ENCODE data around the gene AFAP1.

- TF ChIP-seq CTCF (tag by site-specific recombination; IDR thresholded peaks at IDR 0.05): no peak
- no peak for TF ChIP-seq ZBTB21 (tag by site-specific recombination; IDR thresholded peaks at IDR 0.05)
- no peak for TF ChIP-seq PATZ1 (tag by site-specific recombination; IDR thresholded peaks at IDR 0.05)
- no peak for TF ChIP-seq ZSCAN30 (tag by site-specific recombination; IDR thresholded peaks at IDR 0.05)
- no peak for TF ChIP-seq ZNF777 (tag by site-specific recombination; IDR thresholded peaks at IDR 0.05; ENCODE audit: borderline replicate concordance)
- TF ChIP-seq ZNF670 (tag by site-specific recombination; IDR thresholded peaks at IDR 0.05; ENCODE audit: low read depth): no peak
- TF ChIP-seq MZF1 (tag by site-specific recombination; IDR thresholded peaks at IDR 0.05; ENCODE audit: borderline replicate concordance): no peak
- TF ChIP-seq ZNF660 (tag by site-specific recombination; IDR thresholded peaks at IDR 0.05): no peak
- no peak for TF ChIP-seq ZBTB8A (tag by site-specific recombination; IDR thresholded peaks at IDR 0.05)
- no peak for TF ChIP-seq RBAK (tag by site-specific recombination; IDR thresholded peaks at IDR 0.05)
- no peak for TF ChIP-seq ZFP3 (tag by site-specific recombination; IDR thresholded peaks at IDR 0.05; ENCODE audit: low read depth)
Observed at GRCh38 chr4:7806338-7807090, 133.1 kb downstream of the AFAP1 start.
